GM12878 (cell line): ENCODE results near the gene KCNMB2. TPM values are rescaled to one million over a fixed set of nuclear protein-coding genes. Genes with fewer than 3 reads are reported as not detected.

Experiments
- ATAC-seq: fragments of 200-7000 bp; cut with Tn5 transposase; 3 replicates; pipeline ENCODE4 v1.9.1; 2020; ENCODE audit warnings: mild to moderate bottlenecking, moderate library complexity
- BruUV-seq: library from RNA; stranded (reverse); fragments of 400-500 nt; replicated peaks from 2 replicates; lab custom pipeline; 2021; lab: Mats Ljungman, UMichigan
- CTCF ChIA-PET: fragments of 300-600 bp; sonication (Branson Sonifier 250); formaldehyde crosslinking; extraction: SDS; loops from one replicate; lab custom pipeline; 2021; ENCODE audit warnings: inconsistent platforms; lab: Yijun Ruan, JAX
- POLR2A ChIA-PET: fragments of 350-600 bp; formaldehyde crosslinking; extraction: SDS; loops from one replicate; lab custom pipeline; 2021; ENCODE audit warnings: inconsistent platforms; lab: Charles Lee
- RAD21 ChIA-PET: fragments of 300-600 bp; sonication (Branson Sonifier 250); formaldehyde crosslinking; loops from one replicate; lab custom pipeline; 2023; ENCODE audit warnings: antibody characterized with exemption; ENCODE audit not compliant: unreplicated experiment; lab: Charles Lee
- SMC1A ChIA-PET: fragments of 300-600 bp; sonication (Branson Sonifier 250); formaldehyde crosslinking; loops from one replicate; lab custom pipeline; 2023; ENCODE audit not compliant: unreplicated experiment, uncharacterized antibody; lab: Charles Lee
- DNase-seq: peaks from one replicate; pipeline ENCODE4 v3.0.0-alpha.2; 2011; ENCODE audit warnings: low read depth, low spot score
- FAIRE-seq: peaks from 3 replicates; lab custom pipeline; 2011; peaks lifted over from hg19 to GRCh38; lab: Jason Lieb, UNC
- H2AFZ ChIP-seq: 2 replicates; pipeline ENCODE4 v1.6.0; 2011; ENCODE audit warnings: low read depth, low read length, control low read depth; ENCODE audit not compliant: control insufficient read depth
- H3K27ac ChIP-seq: 2 replicates; pipeline ENCODE4 v1.5.1; 2011; ENCODE audit warnings: control low read depth; ENCODE audit not compliant: control insufficient read depth, insufficient read depth
- H3K27me3 ChIP-seq, 2 experiments: replicated peaks in 1 of 2; 2 replicates each; pipeline versions ENCODE4 v1.6.0 to v1.6.1; 2011; ENCODE audit warnings: low read length in 1 of 2; ENCODE audit not compliant: control insufficient read depth in 2 of 2, insufficient read depth in 2 of 2
- H3K36me3 ChIP-seq, 2 experiments: 2 replicates each; pipeline ENCODE4 v1.5.1; 2011; ENCODE audit warnings: low read length in 1 of 2; ENCODE audit not compliant: control insufficient read depth in 2 of 2, insufficient read depth in 2 of 2
- H3K4me1 ChIP-seq: 2 replicates; pipeline ENCODE4 v1.6.1; 2011; ENCODE audit warnings: mild to moderate bottlenecking, low read length, moderate library complexity, mixed read lengths; ENCODE audit not compliant: control insufficient read depth, insufficient read depth
- H3K4me2 ChIP-seq: 2 replicates; pipeline ENCODE4 v1.6.0; 2011; ENCODE audit warnings: control low read depth; ENCODE audit not compliant: control insufficient read depth, insufficient read depth
- H3K4me3 ChIP-seq: fragments of 200-600 bp; sonication (generic); 2 replicates; pipeline ENCODE4 v1.5.1; 2016
- H3K79me2 ChIP-seq: 2 replicates; pipeline ENCODE4 v1.6.0; 2011; ENCODE audit warnings: low read length; ENCODE audit not compliant: control insufficient read depth, insufficient read depth
- H3K9ac ChIP-seq: 2 replicates; pipeline ENCODE4 v1.8.0; 2011; ENCODE audit warnings: low read length, control low read depth, mixed read lengths; ENCODE audit not compliant: control insufficient read depth, insufficient read depth
- H3K9me3 ChIP-seq: replicated peaks from 3 replicates; pipeline ENCODE4 v1.5.1; 2011; ENCODE audit warnings: mild to moderate bottlenecking, low read length; ENCODE audit not compliant: control insufficient read depth, insufficient read depth
- H4K20me1 ChIP-seq: 2 replicates; pipeline ENCODE4 v1.6.0; 2011; ENCODE audit not compliant: control insufficient read depth, insufficient read depth
- CEBPB ChIP-seq, 2 experiments: fragments of 150-350 bp in 1 of 2; IDR thresholded peaks; 2 replicates each; pipeline ENCODE4 v1.6.1; 2012 to 2014; ENCODE audit warnings: low read depth in 2 of 2, low read length in 2 of 2, borderline replicate concordance in 1 of 2, inconsistent platforms in 1 of 2
- KDM1A ChIP-seq: fragments of 200-600 bp; sonication (generic); IDR thresholded peaks from 2 replicates; pipeline ENCODE4 v1.6.1; 2016; ENCODE audit warnings: borderline replicate concordance
- PAX5 ChIP-seq: IDR thresholded peaks from 2 replicates; pipeline ENCODE4 v1.6.1; 2011; ENCODE audit warnings: low read depth, low read length, borderline replicate concordance
- SUPT20H ChIP-seq: IDR thresholded peaks from 2 replicates; pipeline ENCODE4 v1.6.1; 2011; ENCODE audit warnings: low read depth, mild to moderate bottlenecking, low read length, moderate library complexity, borderline replicate concordance; ENCODE audit not compliant: control insufficient read depth
- ZNF207 ChIP-seq: fragments of 450-650 bp; IDR thresholded peaks from 2 replicates; pipeline ENCODE4 v1.6.1; 2014; ENCODE audit warnings: antibody characterized with exemption, mild to moderate bottlenecking, borderline replicate concordance
- ZNF217 ChIP-seq: fragments of 450-650 bp; IDR thresholded peaks from 2 replicates; pipeline ENCODE4 v1.6.1; 2017; ENCODE audit warnings: antibody characterized with exemption, mild to moderate bottlenecking
- WGBS: methylation state at CpG from one replicate; pipeline ENCODE4 v1.1.6; 2016; ENCODE audit warnings: low lambda C conversion rate; ENCODE audit not compliant: insufficient replicate concordance, insufficient coverage; ENCODE audit errors: missing lambda C conversion rate; 5-methylcytosine and 5-hydroxymethylcytosine counted together
- in situ Hi-C: fragments of 300-500 bp; cut with MboI; formaldehyde crosslinking; loops from 9 replicates; pipeline ENCODE4 v1.14.3; 2018; ENCODE audit warnings: mixed read lengths
- intact Hi-C: fragments of 100-400 bp; cut with micrococcal nuclease; formaldehyde crosslinking; loops from one replicate; pipeline ENCODE4 v1.14.2; 2022; ENCODE audit not compliant: unreplicated experiment
- polyA plus RNA-seq, 11 experiments: library from polyadenylated mRNA; depleted of rRNA in 4 of 11; unstranded in 6 of 11; stranded (reverse) in 5 of 11; fragments of >200 nt; fragmentation: Nextera tagmentation in 4 of 11; fragmentation: Illumina TruSeq in 1 of 11; extraction: Ambion mirVana in 4 of 11; extraction: Trizol in 1 of 11; gene quantifications; 1 replicate in 1 of 11; 2 replicates in 10 of 11; pipeline versions ENCODE4 v1.2.1 to v1.2.3, GENCODE V29; 2011 to 2016; ENCODE audit warnings: inconsistent platforms in 2 of 11, missing spikeins in 2 of 11, low read depth in 1 of 11
- total RNA-seq, 4 experiments: library from RNA; depleted of rRNA in 3 of 4; stranded (reverse); fragments of >200 nt in 3 of 4; fragmentation: Illumina TruSeq in 1 of 4; extraction: Trizol in 1 of 4; gene quantifications; 2 replicates each; pipeline versions ENCODE4 v1.2.1 to v1.2.3, GENCODE V29; 2013 to 2021

KCNMB2 gene
- total and polyA plus RNA-seq, 10 of the 15 experiments (the other 5 are each of a cell fraction or from before 2014, with no cell fraction given): 0.22 to 18.8 (median 11.0) TPM

- TF ChIP-seq KDM1A (no peak), ZNF217 (no peak), PAX5 (no peak)
Observed at GRCh38 chr3:178718995-178719635, 182.9 kb downstream of the KCNMB2 start (continued).

- no peak overlapping the region for H3K9ac ChIP-seq
- ChIA-PET POLR2A (no interaction called here), RAD21 (no interaction called here), CTCF (no interaction called here), SMC1A (no interaction called here)
- 65% methylated on average over 4 of the region's 4 CpGs for whole genome bisulfite sequencing
- H3K4me1 ChIP-seq: no peaks in the 10 kb centered on the region
- no peak overlapping the region for H3K27ac ChIP-seq
- no TSS peak for BruUV-seq
- H3K79me2 ChIP-seq: no peaks in the 10 kb centered on the region
- DNase-seq (no peak), ATAC-seq (no peak), FAIRE-seq (no peak)
- H3K36me3 ChIP-seq: no peaks in the 10 kb centered on the region
- H4K20me1 ChIP-seq: no peaks in the 10 kb centered on the region
- H3K4me3 ChIP-seq: no peak overlapping the region
- intact Hi-C loops (no loop called here), in situ Hi-C loops (no loop called here)
- no peaks in the 10 kb centered on the region; the same call in 2 of the 3 replicates for H3K9me3 ChIP-seq
- no peaks in the 10 kb centered on the region for H3K27me3 ChIP-seq
- no peak overlapping the region for H2AFZ ChIP-seq
- TF ChIP-seq SUPT20H (no peak), ZNF207 (no peak), CEBPB (IDR thresholded peaks at IDR 0.05; ENCODE audit: borderline replicate concordance in 1 of 2, low read depth in 2 of 2, low read length in 2 of 2) (peak in 1 of 2 experiments; percentile 30; a peak in 1 of 4 replicates)
- H3K4me2 ChIP-seq: no peak overlapping the region
Observed at GRCh38 chr3:178732824-178733223, 196.6 kb downstream of the KCNMB2 start.
